H1 (cell line): ENCODE results near the gene PPM1L. TPM values are rescaled to one million over a fixed set of nuclear protein-coding genes. Genes with fewer than 3 reads are reported as not detected.

Experiments
- BACH1 ChIP-seq: IDR thresholded peaks from 2 replicates; pipeline ENCODE4 v1.6.1; 2012; ENCODE audit warnings: low read length, improper control_type of control experiment
- polyA plus RNA-seq, 7 experiments: library from polyadenylated mRNA; depleted of rRNA in 3 of 7; stranded (reverse) in 5 of 7; unstranded in 2 of 7; fragments of >200 nt in 5 of 7; fragments of 200-250 nt in 2 of 7; gene quantifications; 1 replicate in 5 of 7; 2 replicates in 1 of 7; 4 replicates in 1 of 7; pipeline versions ENCODE4 v1.2.1 to v1.2.3, GENCODE V29; 2011 to 2013; ENCODE audit warnings: missing spikeins in 2 of 7, mixed read lengths in 2 of 7
- total RNA-seq: library from RNA; stranded (reverse); fragmentation: NEBNext Ultra II Directional; extraction: Animal tissue kit (Norgen Biotek cat#: 25700); gene quantifications from 2 replicates; pipeline ENCODE4 v1.2.1, GENCODE V29; 2021
- TF ChIP-seq, protein P1 (sequence below), 3 experiments: IDR thresholded peaks; 1 replicate in 2 of 3; 2 replicates in 1 of 3; pipeline versions ENCODE4 v1.5.1 to v1.6.1; 2011; ENCODE audit warnings: low read length in 3 of 3, mild to moderate bottlenecking in 3 of 3, inconsistent platforms in 2 of 3, low read depth in 1 of 3, moderate library complexity in 1 of 3; ENCODE audit not compliant: insufficient read depth in 1 of 3; ENCODE audit errors: control extremely low read depth in 1 of 3
- TF ChIP-seq, protein P2 (sequence below): fragments of 300-600 bp; sonication (generic); IDR thresholded peaks from 2 replicates; pipeline ENCODE4 v1.7.1; 2012; ENCODE audit warnings: low read length, moderate library complexity, mild to moderate bottlenecking, inconsistent platforms; ENCODE audit not compliant: insufficient replicate concordance

The PPM1L gene
- total and polyA plus RNA-seq, 2 of the 8 experiments (the other 6 are each of a cell fraction or from before 2014, with no cell fraction given), result 2.8 to 18.1 TPM

DNA sequence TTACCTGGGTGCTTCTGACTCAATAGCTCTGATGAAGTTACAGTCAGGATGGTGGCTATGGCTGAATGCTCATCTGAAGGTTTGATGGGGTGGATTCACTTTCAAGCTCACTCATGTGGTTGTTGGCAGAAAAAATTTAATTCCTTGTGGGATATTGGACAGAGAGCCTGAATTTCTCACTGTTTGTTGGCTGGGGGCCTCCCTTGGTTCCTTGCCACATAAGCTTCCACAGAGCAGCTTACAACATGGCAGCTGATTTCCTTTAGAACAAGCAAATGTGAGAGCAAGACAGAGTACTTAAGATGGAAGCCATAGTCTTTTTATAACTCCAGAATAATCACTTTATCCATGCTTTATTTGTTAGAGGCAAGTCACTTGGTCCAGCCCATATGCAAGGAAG lies 150.6 kb downstream of the PPM1L start (continued):
- TF ChIP-seq, protein P1, sequence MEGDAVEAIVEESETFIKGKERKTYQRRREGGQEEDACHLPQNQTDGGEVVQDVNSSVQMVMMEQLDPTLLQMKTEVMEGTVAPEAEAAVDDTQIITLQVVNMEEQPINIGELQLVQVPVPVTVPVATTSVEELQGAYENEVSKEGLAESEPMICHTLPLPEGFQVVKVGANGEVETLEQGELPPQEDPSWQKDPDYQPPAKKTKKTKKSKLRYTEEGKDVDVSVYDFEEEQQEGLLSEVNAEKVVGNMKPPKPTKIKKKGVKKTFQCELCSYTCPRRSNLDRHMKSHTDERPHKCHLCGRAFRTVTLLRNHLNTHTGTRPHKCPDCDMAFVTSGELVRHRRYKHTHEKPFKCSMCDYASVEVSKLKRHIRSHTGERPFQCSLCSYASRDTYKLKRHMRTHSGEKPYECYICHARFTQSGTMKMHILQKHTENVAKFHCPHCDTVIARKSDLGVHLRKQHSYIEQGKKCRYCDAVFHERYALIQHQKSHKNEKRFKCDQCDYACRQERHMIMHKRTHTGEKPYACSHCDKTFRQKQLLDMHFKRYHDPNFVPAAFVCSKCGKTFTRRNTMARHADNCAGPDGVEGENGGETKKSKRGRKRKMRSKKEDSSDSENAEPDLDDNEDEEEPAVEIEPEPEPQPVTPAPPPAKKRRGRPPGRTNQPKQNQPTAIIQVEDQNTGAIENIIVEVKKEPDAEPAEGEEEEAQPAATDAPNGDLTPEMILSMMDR (IDR thresholded peaks at IDR 0.05; ENCODE audit: control extremely low read depth in 1 of 3, insufficient read depth in 1 of 3, low read depth in 1 of 3, low read length in 3 of 3), result no peak
- TF ChIP-seq, protein P2, sequence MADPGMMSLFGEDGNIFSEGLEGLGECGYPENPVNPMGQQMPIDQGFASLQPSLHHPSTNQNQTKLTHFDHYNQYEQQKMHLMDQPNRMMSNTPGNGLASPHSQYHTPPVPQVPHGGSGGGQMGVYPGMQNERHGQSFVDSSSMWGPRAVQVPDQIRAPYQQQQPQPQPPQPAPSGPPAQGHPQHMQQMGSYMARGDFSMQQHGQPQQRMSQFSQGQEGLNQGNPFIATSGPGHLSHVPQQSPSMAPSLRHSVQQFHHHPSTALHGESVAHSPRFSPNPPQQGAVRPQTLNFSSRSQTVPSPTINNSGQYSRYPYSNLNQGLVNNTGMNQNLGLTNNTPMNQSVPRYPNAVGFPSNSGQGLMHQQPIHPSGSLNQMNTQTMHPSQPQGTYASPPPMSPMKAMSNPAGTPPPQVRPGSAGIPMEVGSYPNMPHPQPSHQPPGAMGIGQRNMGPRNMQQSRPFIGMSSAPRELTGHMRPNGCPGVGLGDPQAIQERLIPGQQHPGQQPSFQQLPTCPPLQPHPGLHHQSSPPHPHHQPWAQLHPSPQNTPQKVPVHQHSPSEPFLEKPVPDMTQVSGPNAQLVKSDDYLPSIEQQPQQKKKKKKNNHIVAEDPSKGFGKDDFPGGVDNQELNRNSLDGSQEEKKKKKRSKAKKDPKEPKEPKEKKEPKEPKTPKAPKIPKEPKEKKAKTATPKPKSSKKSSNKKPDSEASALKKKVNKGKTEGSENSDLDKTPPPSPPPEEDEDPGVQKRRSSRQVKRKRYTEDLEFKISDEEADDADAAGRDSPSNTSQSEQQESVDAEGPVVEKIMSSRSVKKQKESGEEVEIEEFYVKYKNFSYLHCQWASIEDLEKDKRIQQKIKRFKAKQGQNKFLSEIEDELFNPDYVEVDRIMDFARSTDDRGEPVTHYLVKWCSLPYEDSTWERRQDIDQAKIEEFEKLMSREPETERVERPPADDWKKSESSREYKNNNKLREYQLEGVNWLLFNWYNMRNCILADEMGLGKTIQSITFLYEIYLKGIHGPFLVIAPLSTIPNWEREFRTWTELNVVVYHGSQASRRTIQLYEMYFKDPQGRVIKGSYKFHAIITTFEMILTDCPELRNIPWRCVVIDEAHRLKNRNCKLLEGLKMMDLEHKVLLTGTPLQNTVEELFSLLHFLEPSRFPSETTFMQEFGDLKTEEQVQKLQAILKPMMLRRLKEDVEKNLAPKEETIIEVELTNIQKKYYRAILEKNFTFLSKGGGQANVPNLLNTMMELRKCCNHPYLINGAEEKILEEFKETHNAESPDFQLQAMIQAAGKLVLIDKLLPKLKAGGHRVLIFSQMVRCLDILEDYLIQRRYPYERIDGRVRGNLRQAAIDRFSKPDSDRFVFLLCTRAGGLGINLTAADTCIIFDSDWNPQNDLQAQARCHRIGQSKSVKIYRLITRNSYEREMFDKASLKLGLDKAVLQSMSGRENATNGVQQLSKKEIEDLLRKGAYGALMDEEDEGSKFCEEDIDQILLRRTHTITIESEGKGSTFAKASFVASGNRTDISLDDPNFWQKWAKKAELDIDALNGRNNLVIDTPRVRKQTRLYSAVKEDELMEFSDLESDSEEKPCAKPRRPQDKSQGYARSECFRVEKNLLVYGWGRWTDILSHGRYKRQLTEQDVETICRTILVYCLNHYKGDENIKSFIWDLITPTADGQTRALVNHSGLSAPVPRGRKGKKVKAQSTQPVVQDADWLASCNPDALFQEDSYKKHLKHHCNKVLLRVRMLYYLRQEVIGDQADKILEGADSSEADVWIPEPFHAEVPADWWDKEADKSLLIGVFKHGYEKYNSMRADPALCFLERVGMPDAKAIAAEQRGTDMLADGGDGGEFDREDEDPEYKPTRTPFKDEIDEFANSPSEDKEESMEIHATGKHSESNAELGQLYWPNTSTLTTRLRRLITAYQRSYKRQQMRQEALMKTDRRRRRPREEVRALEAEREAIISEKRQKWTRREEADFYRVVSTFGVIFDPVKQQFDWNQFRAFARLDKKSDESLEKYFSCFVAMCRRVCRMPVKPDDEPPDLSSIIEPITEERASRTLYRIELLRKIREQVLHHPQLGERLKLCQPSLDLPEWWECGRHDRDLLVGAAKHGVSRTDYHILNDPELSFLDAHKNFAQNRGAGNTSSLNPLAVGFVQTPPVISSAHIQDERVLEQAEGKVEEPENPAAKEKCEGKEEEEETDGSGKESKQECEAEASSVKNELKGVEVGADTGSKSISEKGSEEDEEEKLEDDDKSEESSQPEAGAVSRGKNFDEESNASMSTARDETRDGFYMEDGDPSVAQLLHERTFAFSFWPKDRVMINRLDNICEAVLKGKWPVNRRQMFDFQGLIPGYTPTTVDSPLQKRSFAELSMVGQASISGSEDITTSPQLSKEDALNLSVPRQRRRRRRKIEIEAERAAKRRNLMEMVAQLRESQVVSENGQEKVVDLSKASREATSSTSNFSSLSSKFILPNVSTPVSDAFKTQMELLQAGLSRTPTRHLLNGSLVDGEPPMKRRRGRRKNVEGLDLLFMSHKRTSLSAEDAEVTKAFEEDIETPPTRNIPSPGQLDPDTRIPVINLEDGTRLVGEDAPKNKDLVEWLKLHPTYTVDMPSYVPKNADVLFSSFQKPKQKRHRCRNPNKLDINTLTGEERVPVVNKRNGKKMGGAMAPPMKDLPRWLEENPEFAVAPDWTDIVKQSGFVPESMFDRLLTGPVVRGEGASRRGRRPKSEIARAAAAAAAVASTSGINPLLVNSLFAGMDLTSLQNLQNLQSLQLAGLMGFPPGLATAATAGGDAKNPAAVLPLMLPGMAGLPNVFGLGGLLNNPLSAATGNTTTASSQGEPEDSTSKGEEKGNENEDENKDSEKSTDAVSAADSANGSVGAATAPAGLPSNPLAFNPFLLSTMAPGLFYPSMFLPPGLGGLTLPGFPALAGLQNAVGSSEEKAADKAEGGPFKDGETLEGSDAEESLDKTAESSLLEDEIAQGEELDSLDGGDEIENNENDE, result no peak
- TF ChIP-seq BACH1, result no peak
